ENCODE data around the gene ITGAL.

GRCh38 chr16:30457743-30458560 is 14.6 kb upstream of the ITGAL start:
- TF ChIP-seq CTCF (IDR thresholded peaks at IDR 0.05) (no peak), POLR2A (IDR thresholded peaks at IDR 0.05) (no peak)
